ENCODE measurements around the gene ERC1.

DNA sequence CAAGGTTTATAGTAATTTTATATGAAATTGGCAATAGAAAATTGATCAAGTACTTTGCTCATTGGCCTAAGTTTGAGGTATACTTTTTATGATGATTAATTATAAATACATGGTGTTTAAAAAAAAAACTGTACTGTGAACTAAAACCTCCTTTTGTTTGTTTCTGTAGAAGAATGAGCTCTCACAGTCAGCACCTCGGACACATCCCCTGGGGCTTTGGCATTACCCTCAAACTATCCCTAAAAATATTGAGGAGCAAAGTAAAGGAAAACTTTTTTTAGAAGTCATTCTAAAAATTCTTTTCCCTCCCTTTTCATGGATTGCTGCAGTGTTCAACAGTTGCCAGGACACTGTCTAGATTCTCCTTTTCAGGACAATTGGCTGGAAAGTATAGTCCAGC is 419.8 kb downstream of the ERC1 start:
- TF ChIP-seq, protein P1, sequence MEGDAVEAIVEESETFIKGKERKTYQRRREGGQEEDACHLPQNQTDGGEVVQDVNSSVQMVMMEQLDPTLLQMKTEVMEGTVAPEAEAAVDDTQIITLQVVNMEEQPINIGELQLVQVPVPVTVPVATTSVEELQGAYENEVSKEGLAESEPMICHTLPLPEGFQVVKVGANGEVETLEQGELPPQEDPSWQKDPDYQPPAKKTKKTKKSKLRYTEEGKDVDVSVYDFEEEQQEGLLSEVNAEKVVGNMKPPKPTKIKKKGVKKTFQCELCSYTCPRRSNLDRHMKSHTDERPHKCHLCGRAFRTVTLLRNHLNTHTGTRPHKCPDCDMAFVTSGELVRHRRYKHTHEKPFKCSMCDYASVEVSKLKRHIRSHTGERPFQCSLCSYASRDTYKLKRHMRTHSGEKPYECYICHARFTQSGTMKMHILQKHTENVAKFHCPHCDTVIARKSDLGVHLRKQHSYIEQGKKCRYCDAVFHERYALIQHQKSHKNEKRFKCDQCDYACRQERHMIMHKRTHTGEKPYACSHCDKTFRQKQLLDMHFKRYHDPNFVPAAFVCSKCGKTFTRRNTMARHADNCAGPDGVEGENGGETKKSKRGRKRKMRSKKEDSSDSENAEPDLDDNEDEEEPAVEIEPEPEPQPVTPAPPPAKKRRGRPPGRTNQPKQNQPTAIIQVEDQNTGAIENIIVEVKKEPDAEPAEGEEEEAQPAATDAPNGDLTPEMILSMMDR (IDR thresholded peaks at IDR 0.05; ENCODE audit: low read depth, low read length, poor library complexity, severe bottlenecking), result no peak
- no peak for TF ChIP-seq EZH2phosphoT487 (IDR thresholded peaks at IDR 0.05; ENCODE audit: borderline replicate concordance, low read length)

All from DOHH2 (cell line).